Esophagus muscularis mucosa (tissue), 4 donors: Measurements from ENCODE around the gene PYGB. TPM values are rescaled to one million over a fixed set of nuclear protein-coding genes. Genes with fewer than 3 reads are reported as not detected.

ENCODE experiments used
- DNase-seq: peaks from one replicate; pipeline ENCODE4 v3.0.0-alpha.2; 2017; ENCODE audit errors: extremely low spot score
- H3K27ac ChIP-seq, 4 donors: fragments of 200-600 bp; sonication (generic); replicated peaks in 1 of 4; 1 replicate in 3 of 4; 2 replicates in 1 of 4; pipeline ENCODE4 v1.5.1; 2016 to 2019; ENCODE audit warnings: mild to moderate bottlenecking in 1 of 4
- H3K27me3 ChIP-seq, 4 donors: fragments of 200-600 bp; sonication (generic); one replicate each; pipeline versions ENCODE4 v1.5.1 to v1.6.0; 2016 to 2019
- H3K36me3 ChIP-seq, 4 donors: fragments of 200-600 bp; sonication (generic); one replicate each; pipeline ENCODE4 v1.5.1; 2016 to 2019
- H3K4me1 ChIP-seq, 4 donors: fragments of 200-600 bp; sonication (generic); one replicate each; pipeline ENCODE4 v1.5.1; 2016 to 2019
- H3K4me3 ChIP-seq, 4 donors: fragments of 200-600 bp; sonication (generic); 1 replicate in 2 of 4; 2 replicates in 2 of 4; pipeline ENCODE4 v1.5.1; 2016 to 2019; ENCODE audit warnings: mild to moderate bottlenecking in 4 of 4, moderate library complexity in 1 of 4
- H3K9me3 ChIP-seq, 4 donors: fragments of 200-600 bp; sonication (generic); 1 replicate in 3 of 4; 2 replicates in 1 of 4; pipeline ENCODE4 v1.5.1; 2016 to 2019
- CTCF ChIP-seq, 3 experiments: fragments of 200-600 bp in 2 of 3; fragments of 450-650 bp in 1 of 3; sonication (generic) in 2 of 3; IDR thresholded peaks; one replicate each; pipeline ENCODE4 v1.5.1; 2017 to 2019; ENCODE audit warnings: antibody characterized with exemption in 3 of 3, mild to moderate bottlenecking in 2 of 3, moderate library complexity in 1 of 3
- EP300 ChIP-seq: sonication (generic); formaldehyde crosslinking; IDR thresholded peaks from one replicate; pipeline ENCODE4 v1.6.1; 2017; ENCODE audit warnings: antibody characterized with exemption
- POLR2A ChIP-seq: fragments of 450-650 bp; IDR thresholded peaks from one replicate; pipeline ENCODE4 v1.6.1; 2017; ENCODE audit warnings: antibody characterized with exemption, moderate library complexity, mild to moderate bottlenecking, low read depth
- POLR2AphosphoS5 ChIP-seq, 2 donors: sonication (generic); formaldehyde crosslinking; IDR thresholded peaks; one replicate each; pipeline ENCODE4 v1.6.1; 2017; ENCODE audit warnings: antibody characterized with exemption in 2 of 2
- WGBS: methylation state at CpG from one replicate; pipeline ENCODE4 v1.1.5; 2018; 5-methylcytosine and 5-hydroxymethylcytosine counted together
- intact Hi-C: fragments of 100-400 bp; cut with DNase I; formaldehyde crosslinking; loops from one replicate; pipeline ENCODE4 v1.15.1; 2023
- total RNA-seq, 4 donors: library from RNA; depleted of rRNA; stranded (reverse); fragments of >200 nt; gene quantifications; one replicate each; pipeline versions ENCODE4 v1.1.0 to v1.2.1, GENCODE V29; 2016

The PYGB gene
- total RNA-seq, 4 donors from 2014 or later = 398 to 632 (median 462) TPM

GRCh38 chr20:25293507-25293906 lies 45.6 kb downstream of the PYGB start:
- Histone ChIP-seq H3K4me1 (peaks cover 42 to 66% (median 57%) of the 10 kb centered on the region in 4 donors), H3K27ac (peak overlapping the region; percentile 72 to 77 (median 74)), H3K36me3 (peaks cover 38 to 88% (median 82%) of the 10 kb centered on the region in 4 donors), H3K4me3 (no peak overlapping the region), H3K9me3 (no peaks in the 10 kb centered on the region), H3K27me3 (no peaks in the 10 kb centered on the region)
- intact Hi-C loops = loop anchor here (10.0 kb wide), 2 partner anchors 229 to 299 kb away; partner anchors contain the start of gene APMAP
- TF ChIP-seq EP300 (no peak), CTCF (IDR thresholded peaks at IDR 0.05) (no peak), POLR2A (no peak), POLR2AphosphoS5 (IDR thresholded peaks at IDR 0.05) (no peak)
- no peak for DNase-seq
- WGBS = 70% methylated on average over 10 of the region's 10 CpGs

GRCh38 chr20:25293910-25294458 lies 46.1 kb downstream of the PYGB start:
- WGBS = 84% methylated on average over 11 of the region's 13 CpGs
- Histone ChIP-seq H3K27me3 (no peaks in the 10 kb centered on the region), H3K9me3 (no peaks in the 10 kb centered on the region), H3K4me1 (peaks cover 42 to 66% (median 57%) of the 10 kb centered on the region in 4 donors), H3K36me3 (peaks cover 33 to 88% (median 81%) of the 10 kb centered on the region in 4 donors), H3K4me3 (no peak overlapping the region), H3K27ac (peak overlapping the region; percentile 72 to 77 (median 74))
- intact Hi-C loops = loop anchor here (10.0 kb wide), 2 partner anchors 229 to 299 kb away; partner anchors contain the start of gene APMAP
- DNase-seq = no peak
- TF ChIP-seq EP300 = no peak
- no peak for TF ChIP-seq POLR2AphosphoS5 (IDR thresholded peaks at IDR 0.05)

- DNase-seq = no peak
- Histone ChIP-seq H3K4me3 (no peak overlapping the region), H3K36me3 (peaks cover 29 to 88% (median 76%) of the 10 kb centered on the region in 4 donors), H3K9me3 (no peaks in the 10 kb centered on the region), H3K27me3 (no peaks in the 10 kb centered on the region), H3K27ac (peak overlapping the region; percentile 72 to 77 (median 74)), H3K4me1 (peaks cover 42 to 68% (median 57%) of the 10 kb centered on the region in 4 donors)
- TF ChIP-seq POLR2AphosphoS5 (IDR thresholded peaks at IDR 0.05) (peak in 1 of 2 donors; percentile 24), POLR2A (no peak), CTCF (IDR thresholded peaks at IDR 0.05) (peak; percentile 61 to 69 (median 68)), EP300 (no peak)
- 43% methylated on average over 21 of the region's 22 CpGs for WGBS
- intact Hi-C loops = loop anchor here (5.0 to 10.0 kb wide), 3 partner anchors 103 to 300 kb away; partner anchors contain the start of gene APMAP
Observed at GRCh38 chr20:25294459-25295385, 46.8 kb downstream of the PYGB start.

GRCh38 chr20:25295386-25296093 lies 47.7 kb downstream of the PYGB start:
- Histone ChIP-seq H3K27me3 (no peaks in the 10 kb centered on the region), H3K4me1 (peaks cover 42 to 76% (median 59%) of the 10 kb centered on the region in 4 donors), H3K36me3 (peaks cover 21 to 82% (median 76%) of the 10 kb centered on the region in 4 donors), H3K9me3 (no peaks in the 10 kb centered on the region), H3K4me3 (no peak overlapping the region), H3K27ac (peak overlapping the region; percentile 72 to 77 (median 74))
- TF ChIP-seq POLR2AphosphoS5 (IDR thresholded peaks at IDR 0.05) (peak; percentile 21 to 37), EP300 (no peak), CTCF (IDR thresholded peaks at IDR 0.05) (peak in 2 of 3 experiments; percentile 13 to 27), POLR2A (no peak)
- no peak for DNase-seq
- 38% methylated on average over 6 of the region's 10 CpGs for WGBS
- intact Hi-C loops = loop anchor here (5.0 to 10.0 kb wide), 3 partner anchors 102 to 301 kb away; partner anchors contain the start of gene APMAP
